Neural crest cell (in vitro differentiated cells): ENCODE measurements around the gene HDAC8. TPM values are rescaled to one million over a fixed set of nuclear protein-coding genes. Genes with fewer than 3 reads are reported as not detected.

Experiments used
- DNase-seq: peaks from one replicate; pipeline ENCODE4 v3.0.0; 2021; ENCODE audit warnings: low read depth, mixed read lengths, low spot score
- H3K27ac Mint-ChIP-seq: one replicate; pipeline ENCODE4 v1.8.0; 2021; ENCODE audit warnings: mild to moderate bottlenecking, mixed read lengths; ENCODE audit not compliant: unreplicated experiment
- H3K27me3 Mint-ChIP-seq: 2 replicates; pipeline ENCODE4 v1.8.0; 2021; ENCODE audit warnings: low read depth, mild to moderate bottlenecking, mixed read lengths
- H3K36me3 Mint-ChIP-seq: 2 replicates; pipeline ENCODE4 v1.8.0; 2021; ENCODE audit warnings: low read depth, mild to moderate bottlenecking, mixed read lengths
- H3K4me1 Mint-ChIP-seq: 2 replicates; pipeline ENCODE4 v1.8.0; 2021; ENCODE audit warnings: mixed read lengths
- H3K4me3 Mint-ChIP-seq: one replicate; pipeline ENCODE4 v1.8.0; 2021; ENCODE audit warnings: mild to moderate bottlenecking, mixed read lengths
- H3K9me3 Mint-ChIP-seq: 2 replicates; pipeline ENCODE4 v1.8.0; 2021; ENCODE audit warnings: mixed read lengths
- total RNA-seq: library from RNA; stranded (reverse); gene quantifications from 2 replicates; pipeline ENCODE4 v1.2.1, GENCODE V29; 2021
- TF ChIP-seq, protein P1 (sequence below): fragments of 200-600 bp; sonication (generic); conservative IDR thresholded peaks from 2 replicates; pipeline ENCODE4 v1.5.0; 2021; ENCODE audit warnings: antibody characterized with exemption, mild to moderate bottlenecking

The HDAC8 gene
- total RNA-seq, 1 donor from 2014 or later, result 31.0 TPM

DNA sequence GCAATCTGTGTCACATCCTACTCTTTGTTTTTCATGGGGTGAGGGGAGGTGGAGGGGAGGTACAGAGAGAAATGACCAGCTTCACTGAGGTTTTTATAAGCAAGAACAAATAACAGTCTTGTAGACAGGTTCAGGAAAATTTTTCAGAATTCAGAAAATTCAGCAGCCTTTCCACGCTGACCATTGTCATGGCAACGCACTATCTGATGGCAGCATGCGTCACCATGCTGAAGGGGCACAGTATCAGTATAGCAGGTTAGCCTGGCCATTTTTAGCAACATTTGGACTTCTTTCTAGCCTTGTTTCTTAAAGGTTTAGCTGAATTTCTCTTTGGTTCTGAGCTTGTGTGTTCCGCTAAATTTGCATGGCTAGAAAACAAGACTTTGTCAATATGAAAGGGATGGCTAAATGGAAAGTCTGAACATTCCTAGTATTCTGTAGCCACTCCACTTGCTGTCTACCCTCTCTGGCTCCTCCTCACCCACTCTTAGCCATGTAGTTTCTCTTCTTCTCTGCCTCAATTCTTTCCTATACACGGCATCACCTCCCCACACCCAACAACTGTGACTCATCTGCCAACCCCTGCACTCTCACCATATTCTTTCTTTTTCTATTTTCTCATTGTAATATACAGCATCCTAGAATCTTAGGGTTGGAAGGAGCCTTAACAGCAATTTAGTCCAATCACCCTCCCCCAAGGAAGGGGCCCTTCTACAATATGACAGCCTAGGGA lies 224.2 kb downstream of the HDAC8 start:
- H3K9me3 Mint-ChIP-seq, result peaks cover 5% of the 10 kb centered on the region

GRCh38 chrX:72347366-72347765 lies 225.3 kb downstream of the HDAC8 start:
- Mint-ChIP-seq H3K9me3 (peaks cover 5% of the 10 kb centered on the region), H3K4me3 (no peak overlapping the region), H3K4me1 (no peaks in the 10 kb centered on the region), H3K36me3 (peaks cover 18% of the 10 kb centered on the region), H3K27ac (no peak overlapping the region), H3K27me3 (no peaks in the 10 kb centered on the region)
- DNase-seq, result no peak
- TF ChIP-seq, protein P1, sequence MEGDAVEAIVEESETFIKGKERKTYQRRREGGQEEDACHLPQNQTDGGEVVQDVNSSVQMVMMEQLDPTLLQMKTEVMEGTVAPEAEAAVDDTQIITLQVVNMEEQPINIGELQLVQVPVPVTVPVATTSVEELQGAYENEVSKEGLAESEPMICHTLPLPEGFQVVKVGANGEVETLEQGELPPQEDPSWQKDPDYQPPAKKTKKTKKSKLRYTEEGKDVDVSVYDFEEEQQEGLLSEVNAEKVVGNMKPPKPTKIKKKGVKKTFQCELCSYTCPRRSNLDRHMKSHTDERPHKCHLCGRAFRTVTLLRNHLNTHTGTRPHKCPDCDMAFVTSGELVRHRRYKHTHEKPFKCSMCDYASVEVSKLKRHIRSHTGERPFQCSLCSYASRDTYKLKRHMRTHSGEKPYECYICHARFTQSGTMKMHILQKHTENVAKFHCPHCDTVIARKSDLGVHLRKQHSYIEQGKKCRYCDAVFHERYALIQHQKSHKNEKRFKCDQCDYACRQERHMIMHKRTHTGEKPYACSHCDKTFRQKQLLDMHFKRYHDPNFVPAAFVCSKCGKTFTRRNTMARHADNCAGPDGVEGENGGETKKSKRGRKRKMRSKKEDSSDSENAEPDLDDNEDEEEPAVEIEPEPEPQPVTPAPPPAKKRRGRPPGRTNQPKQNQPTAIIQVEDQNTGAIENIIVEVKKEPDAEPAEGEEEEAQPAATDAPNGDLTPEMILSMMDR, result no peak

More for the DNA sequence above, 224.2 kb downstream of the HDAC8 start:
- no peak for DNase-seq
- Mint-ChIP-seq H3K27ac (no peak overlapping the region), H3K4me1 (no peaks in the 10 kb centered on the region), H3K27me3 (no peaks in the 10 kb centered on the region), H3K4me3 (no peak overlapping the region), H3K36me3 (peaks cover 18% of the 10 kb centered on the region)
- TF ChIP-seq, protein P1, result no peak

DNA sequence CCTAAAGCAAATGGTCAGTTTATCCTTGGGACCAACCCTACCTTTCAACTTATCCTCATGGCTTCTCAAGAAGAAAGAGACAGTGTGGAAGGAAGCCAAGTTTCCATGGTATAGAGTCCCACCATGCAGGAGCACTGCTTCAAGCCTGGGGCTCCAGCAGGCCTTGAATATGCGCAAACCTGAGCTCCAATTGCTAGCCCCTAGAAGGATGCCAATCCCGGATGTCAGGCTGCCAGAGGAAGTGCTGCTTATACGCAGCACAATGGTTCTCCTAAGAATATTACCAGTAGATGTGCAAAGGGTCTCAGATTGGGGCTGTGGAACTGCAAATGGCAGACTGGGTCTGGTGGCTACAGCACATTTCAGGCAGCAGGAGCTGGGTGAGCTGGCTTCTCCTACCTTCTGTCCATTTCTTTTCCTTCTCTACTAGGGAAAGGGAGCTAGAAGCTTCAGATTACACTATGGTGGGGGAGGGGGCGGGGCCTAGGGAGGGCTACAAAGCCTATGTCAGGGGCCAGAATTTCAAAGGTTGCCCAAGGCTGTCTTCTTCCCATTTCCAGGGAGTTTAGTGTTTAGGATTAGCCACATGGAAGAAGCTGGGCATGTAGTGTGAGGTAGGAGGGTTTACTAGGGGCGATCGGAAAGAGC lies 226.2 kb downstream of the HDAC8 start:
- Mint-ChIP-seq H3K27ac (no peak overlapping the region), H3K27me3 (no peaks in the 10 kb centered on the region), H3K36me3 (peaks cover 15% of the 10 kb centered on the region), H3K9me3 (peaks cover 5% of the 10 kb centered on the region), H3K4me3 (no peak overlapping the region), H3K4me1 (no peaks in the 10 kb centered on the region)
- DNase-seq, result no peak
- TF ChIP-seq, protein P1, result no peak

- H3K27ac Mint-ChIP-seq, result no peak overlapping the region
- H3K4me3 Mint-ChIP-seq, result no peak overlapping the region
- no peak for DNase-seq
- H3K4me1 Mint-ChIP-seq, result no peaks in the 10 kb centered on the region
- peaks cover 8% of the 10 kb centered on the region for H3K9me3 Mint-ChIP-seq
- no peaks in the 10 kb centered on the region for H3K27me3 Mint-ChIP-seq
- H3K36me3 Mint-ChIP-seq, result peaks cover 5% of the 10 kb centered on the region
- TF ChIP-seq, protein P1, result no peak
These were observed 232.0 kb downstream of the HDAC8 start for GRCh38 chrX:72340626-72341025.

- no peak overlapping the region for H3K27ac Mint-ChIP-seq
- DNase-seq, result no peak
- H3K36me3 Mint-ChIP-seq, result peaks cover 5% of the 10 kb centered on the region
- H3K4me3 Mint-ChIP-seq, result no peak overlapping the region
- peaks cover 8% of the 10 kb centered on the region for H3K9me3 Mint-ChIP-seq
- TF ChIP-seq, protein P1, result no peak
- H3K27me3 Mint-ChIP-seq, result no peaks in the 10 kb centered on the region
- no peaks in the 10 kb centered on the region for H3K4me1 Mint-ChIP-seq
These were observed 232.6 kb downstream of the HDAC8 start for GRCh38 chrX:72340041-72340440.
